ENCODE measurements around the gene MN1.

The MN1 gene

GRCh38 chr22:27809700-27810608 is 8.4 kb upstream of the MN1 start:
- Histone ChIP-seq H2AFZ (ENCODE audit: low read depth, low read length) (no peak overlapping the region), H3K9ac (ENCODE audit: low read depth, low read length) (no peak overlapping the region), H3K79me2 (ENCODE audit: insufficient read depth, low read length) (no peaks in the 10 kb centered on the region), H3K9me3 (ENCODE audit: insufficient read depth, low read length, severe bottlenecking) (no peaks in the 10 kb centered on the region), H3K27ac (ENCODE audit: low read length) (no peak overlapping the region), H3K4me2 (ENCODE audit: insufficient read depth, low read length) (no peak overlapping the region), H3K27me3 (ENCODE audit: insufficient read depth, low read length, poor library complexity) (peaks cover 17% of the 10 kb centered on the region), H3K36me3 (ENCODE audit: insufficient read depth, low read length) (no peaks in the 10 kb centered on the region), H3K4me3 (ENCODE audit: low read depth in 1 of 2, low read length in 2 of 2) (no peak overlapping the region), H3K4me1 (ENCODE audit: insufficient read depth, low read length) (no peaks in the 10 kb centered on the region), H4K20me1 (ENCODE audit: insufficient read depth, low read length) (peaks cover 7% of the 10 kb centered on the region; the same call in 1 of the 2 replicates)
- DNase-seq (no peak), ATAC-seq (ENCODE audit: insufficient read depth, low read depth) (no peak)
- TF ChIP-seq CTCF (IDR thresholded peaks at IDR 0.05; ENCODE audit: borderline replicate concordance, extremely low read depth, low read length, poor library complexity, severe bottlenecking) (no peak), EZH2 (IDR thresholded peaks at IDR 0.05; ENCODE audit: borderline replicate concordance, low read depth, low read length, severe bottlenecking) (no peak)

- no peak overlapping the region for H3K9ac ChIP-seq (ENCODE audit: low read depth, low read length)
- no peak for ATAC-seq (ENCODE audit: insufficient read depth, low read depth)
- no peak overlapping the region for H3K4me3 ChIP-seq (ENCODE audit: low read depth in 1 of 2, low read length in 2 of 2)
- no peaks in the 10 kb centered on the region for H3K4me1 ChIP-seq (ENCODE audit: insufficient read depth, low read length)
- peaks cover 22% of the 10 kb centered on the region for H3K27me3 ChIP-seq (ENCODE audit: insufficient read depth, low read length, poor library complexity)
- H2AFZ ChIP-seq (ENCODE audit: low read depth, low read length), result no peak overlapping the region
- H3K27ac ChIP-seq (ENCODE audit: low read length), result no peak overlapping the region
- TF ChIP-seq EZH2 (IDR thresholded peaks at IDR 0.05; ENCODE audit: borderline replicate concordance, low read depth, low read length, severe bottlenecking) (no peak), CTCF (IDR thresholded peaks at IDR 0.05; ENCODE audit: borderline replicate concordance, extremely low read depth, low read length, poor library complexity, severe bottlenecking) (no peak)
- H3K4me2 ChIP-seq (ENCODE audit: insufficient read depth, low read length), result no peak overlapping the region
- no peaks in the 10 kb centered on the region for H3K79me2 ChIP-seq (ENCODE audit: insufficient read depth, low read length)
- H4K20me1 ChIP-seq (ENCODE audit: insufficient read depth, low read length), result peaks cover 9% of the 10 kb centered on the region
- H3K36me3 ChIP-seq (ENCODE audit: insufficient read depth, low read length), result no peaks in the 10 kb centered on the region
- H3K9me3 ChIP-seq (ENCODE audit: insufficient read depth, low read length, severe bottlenecking), result no peaks in the 10 kb centered on the region
- no peak for DNase-seq
Observed at GRCh38 chr22:27809226-27809603, 7.7 kb upstream of the MN1 start.

DNA sequence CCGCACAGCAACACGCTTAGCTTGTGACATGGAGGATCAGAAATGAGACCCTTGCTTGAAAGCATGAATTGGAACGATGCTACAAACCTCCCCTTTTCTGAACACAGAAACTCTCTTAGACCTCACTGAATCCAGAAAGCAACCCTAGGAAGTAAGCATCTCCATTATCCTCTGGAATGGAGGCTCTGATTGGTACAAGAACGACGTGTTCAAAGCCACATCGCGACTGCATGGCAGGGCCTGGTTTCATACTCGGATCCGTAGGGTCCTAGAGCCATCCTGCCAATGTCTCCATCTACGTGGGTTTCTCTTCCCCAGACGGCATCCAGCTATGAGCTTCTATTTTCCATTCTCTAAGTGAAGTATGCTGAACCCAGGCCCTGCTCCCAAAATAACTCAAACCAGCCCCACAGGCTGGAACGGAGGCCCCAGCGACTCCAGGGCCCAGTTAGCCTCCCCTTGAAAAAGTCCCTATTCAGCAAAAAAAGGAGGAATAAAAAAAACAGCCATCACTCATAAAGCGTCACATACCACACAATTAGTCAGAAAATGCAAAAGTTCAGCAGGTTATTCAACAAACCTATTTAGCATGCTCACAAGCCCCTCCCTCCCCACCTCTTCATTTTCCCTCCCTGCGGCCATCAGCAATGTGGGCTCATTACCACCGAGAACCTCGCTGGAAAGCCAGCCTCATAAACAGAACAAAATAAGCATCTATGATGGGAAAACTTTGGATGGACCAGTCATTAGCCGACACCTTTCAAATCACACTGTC is 7.1 kb upstream of the MN1 start:
- Histone ChIP-seq H3K36me3 (ENCODE audit: insufficient read depth, low read length) (no peaks in the 10 kb centered on the region), H3K4me2 (ENCODE audit: insufficient read depth, low read length) (no peak overlapping the region), H3K4me3 (ENCODE audit: low read depth in 1 of 2, low read length in 2 of 2) (no peak overlapping the region), H3K4me1 (ENCODE audit: insufficient read depth, low read length) (no peaks in the 10 kb centered on the region), H3K79me2 (ENCODE audit: insufficient read depth, low read length) (no peaks in the 10 kb centered on the region), H4K20me1 (ENCODE audit: insufficient read depth, low read length) (peaks cover 9% of the 10 kb centered on the region), H2AFZ (ENCODE audit: low read depth, low read length) (no peak overlapping the region), H3K27ac (ENCODE audit: low read length) (no peak overlapping the region), H3K9ac (ENCODE audit: low read depth, low read length) (no peak overlapping the region), H3K9me3 (ENCODE audit: insufficient read depth, low read length, severe bottlenecking) (no peaks in the 10 kb centered on the region), H3K27me3 (ENCODE audit: insufficient read depth, low read length, poor library complexity) (peaks cover 22% of the 10 kb centered on the region)
- DNase-seq (no peak), ATAC-seq (ENCODE audit: insufficient read depth, low read depth) (no peak)
- no peak for TF ChIP-seq EZH2 (IDR thresholded peaks at IDR 0.05; ENCODE audit: borderline replicate concordance, low read depth, low read length, severe bottlenecking)
- no peak for TF ChIP-seq CTCF (IDR thresholded peaks at IDR 0.05; ENCODE audit: borderline replicate concordance, extremely low read depth, low read length, poor library complexity, severe bottlenecking)
